ENCODE data around the gene RCAN1. TPM values are rescaled to one million over a fixed set of nuclear protein-coding genes. Genes with fewer than 3 reads are reported as not detected.

RCAN1 gene
- total RNA-seq, 6 experiments from 2014 or later = 60.8 to 87.2 (median 66.1) TPM

DNA sequence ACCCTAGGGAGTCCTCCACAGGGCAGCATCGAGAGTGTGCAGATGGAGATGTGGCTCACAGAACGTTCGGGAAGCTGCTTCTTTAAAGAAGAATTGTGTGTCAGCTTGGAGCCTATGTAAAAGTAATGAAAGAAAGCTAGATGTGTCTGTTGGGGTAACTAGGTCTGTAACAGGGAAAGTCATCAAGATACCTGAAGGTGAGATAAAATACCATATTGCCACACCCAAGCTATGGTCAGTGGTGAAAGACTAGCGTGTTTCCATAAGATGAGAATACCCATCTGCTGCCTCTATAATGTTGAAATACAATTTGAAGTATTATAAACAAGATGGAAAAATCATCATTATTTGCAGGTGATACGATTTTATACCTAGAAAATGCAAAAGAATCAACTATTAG is 17.5 kb downstream of the RCAN1 start:
- TF ChIP-seq, protein P1, sequence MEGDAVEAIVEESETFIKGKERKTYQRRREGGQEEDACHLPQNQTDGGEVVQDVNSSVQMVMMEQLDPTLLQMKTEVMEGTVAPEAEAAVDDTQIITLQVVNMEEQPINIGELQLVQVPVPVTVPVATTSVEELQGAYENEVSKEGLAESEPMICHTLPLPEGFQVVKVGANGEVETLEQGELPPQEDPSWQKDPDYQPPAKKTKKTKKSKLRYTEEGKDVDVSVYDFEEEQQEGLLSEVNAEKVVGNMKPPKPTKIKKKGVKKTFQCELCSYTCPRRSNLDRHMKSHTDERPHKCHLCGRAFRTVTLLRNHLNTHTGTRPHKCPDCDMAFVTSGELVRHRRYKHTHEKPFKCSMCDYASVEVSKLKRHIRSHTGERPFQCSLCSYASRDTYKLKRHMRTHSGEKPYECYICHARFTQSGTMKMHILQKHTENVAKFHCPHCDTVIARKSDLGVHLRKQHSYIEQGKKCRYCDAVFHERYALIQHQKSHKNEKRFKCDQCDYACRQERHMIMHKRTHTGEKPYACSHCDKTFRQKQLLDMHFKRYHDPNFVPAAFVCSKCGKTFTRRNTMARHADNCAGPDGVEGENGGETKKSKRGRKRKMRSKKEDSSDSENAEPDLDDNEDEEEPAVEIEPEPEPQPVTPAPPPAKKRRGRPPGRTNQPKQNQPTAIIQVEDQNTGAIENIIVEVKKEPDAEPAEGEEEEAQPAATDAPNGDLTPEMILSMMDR (IDR thresholded peaks at IDR 0.05) = no peak
- Mint-ChIP-seq H3K9me3 (no peaks in the 10 kb centered on the region), H3K27ac (no peak overlapping the region), H3K27me3 (ENCODE audit: insufficient read depth) (peaks cover 4% of the 10 kb centered on the region), H3K4me1 (ENCODE audit: low read depth) (peaks cover 17% of the 10 kb centered on the region), H3K4me3 (no peak overlapping the region), H3K36me3 (ENCODE audit: low read depth) (no peaks in the 10 kb centered on the region)
- DNase-seq = no peak

DNA sequence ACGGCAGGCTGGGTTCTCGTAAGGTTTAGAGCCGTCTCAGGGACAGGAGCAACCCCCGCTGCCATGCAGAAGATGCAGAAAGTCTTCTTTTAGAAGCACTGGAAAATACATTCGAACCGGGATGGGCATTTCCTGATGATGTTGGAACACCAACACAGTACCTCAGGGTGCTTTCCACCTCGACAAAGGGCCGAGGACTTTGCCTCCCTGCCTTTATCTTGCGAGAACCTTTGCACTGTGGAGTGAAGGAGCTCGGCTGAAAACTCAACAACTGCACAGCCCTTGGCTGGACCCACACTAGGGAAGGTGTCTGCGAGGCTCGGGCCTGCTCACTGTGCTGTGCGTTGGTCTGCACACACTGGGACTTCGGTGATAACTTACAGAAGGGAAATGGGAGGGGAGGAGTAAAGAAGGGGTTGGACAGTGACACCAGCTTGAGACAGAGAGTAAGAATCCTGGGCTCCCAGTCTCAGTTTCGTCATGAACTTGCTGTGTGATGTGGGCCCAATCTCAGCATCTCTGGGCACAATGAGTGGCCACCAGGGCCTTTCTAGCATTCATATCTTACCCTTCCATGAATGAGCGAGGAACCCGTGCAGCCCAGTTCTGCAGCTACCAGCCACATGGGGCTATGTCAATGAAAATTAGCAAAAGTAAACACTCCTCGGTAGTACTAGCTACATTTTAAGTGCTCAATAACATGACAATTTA is 18.2 kb downstream of the RCAN1 start:
- Mint-ChIP-seq H3K4me1 (ENCODE audit: low read depth) (peaks cover 17% of the 10 kb centered on the region), H3K9me3 (no peaks in the 10 kb centered on the region), H3K27me3 (ENCODE audit: insufficient read depth) (peaks cover 4% of the 10 kb centered on the region), H3K4me3 (no peak overlapping the region), H3K36me3 (ENCODE audit: low read depth) (no peaks in the 10 kb centered on the region), H3K27ac (no peak overlapping the region)
- TF ChIP-seq, protein P1 (IDR thresholded peaks at IDR 0.05) = no peak
- DNase-seq = no peak

DNA sequence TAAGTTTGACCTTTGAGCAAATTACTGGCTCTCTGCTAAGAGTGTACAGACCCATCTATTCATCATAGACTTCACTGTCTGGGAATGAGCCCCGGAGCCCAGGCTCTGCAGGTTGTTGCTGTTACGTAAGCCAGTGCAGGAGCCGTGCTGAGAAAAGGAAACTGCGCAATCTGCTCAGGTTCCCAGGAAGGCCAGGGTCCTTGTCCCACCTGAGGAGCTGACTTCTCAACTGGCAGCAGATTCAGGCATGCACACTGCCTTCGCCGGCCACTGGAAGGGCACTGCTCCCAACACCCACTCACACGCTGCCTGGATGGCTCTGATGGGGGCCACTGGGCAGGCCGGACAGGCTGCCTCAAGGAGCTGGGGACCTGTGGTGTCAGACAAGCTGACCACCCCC is 19.5 kb downstream of the RCAN1 start:
- H3K36me3 Mint-ChIP-seq (ENCODE audit: low read depth) = no peaks in the 10 kb centered on the region
- H3K9me3 Mint-ChIP-seq = no peaks in the 10 kb centered on the region
- no peak overlapping the region for H3K4me3 Mint-ChIP-seq
- H3K27me3 Mint-ChIP-seq (ENCODE audit: insufficient read depth) = peaks cover 4% of the 10 kb centered on the region
- H3K4me1 Mint-ChIP-seq (ENCODE audit: low read depth) = peaks cover 17% of the 10 kb centered on the region
- DNase-seq = no peak
- TF ChIP-seq, protein P1 (IDR thresholded peaks at IDR 0.05) = no peak
- H3K27ac Mint-ChIP-seq = no peak overlapping the region

DNA sequence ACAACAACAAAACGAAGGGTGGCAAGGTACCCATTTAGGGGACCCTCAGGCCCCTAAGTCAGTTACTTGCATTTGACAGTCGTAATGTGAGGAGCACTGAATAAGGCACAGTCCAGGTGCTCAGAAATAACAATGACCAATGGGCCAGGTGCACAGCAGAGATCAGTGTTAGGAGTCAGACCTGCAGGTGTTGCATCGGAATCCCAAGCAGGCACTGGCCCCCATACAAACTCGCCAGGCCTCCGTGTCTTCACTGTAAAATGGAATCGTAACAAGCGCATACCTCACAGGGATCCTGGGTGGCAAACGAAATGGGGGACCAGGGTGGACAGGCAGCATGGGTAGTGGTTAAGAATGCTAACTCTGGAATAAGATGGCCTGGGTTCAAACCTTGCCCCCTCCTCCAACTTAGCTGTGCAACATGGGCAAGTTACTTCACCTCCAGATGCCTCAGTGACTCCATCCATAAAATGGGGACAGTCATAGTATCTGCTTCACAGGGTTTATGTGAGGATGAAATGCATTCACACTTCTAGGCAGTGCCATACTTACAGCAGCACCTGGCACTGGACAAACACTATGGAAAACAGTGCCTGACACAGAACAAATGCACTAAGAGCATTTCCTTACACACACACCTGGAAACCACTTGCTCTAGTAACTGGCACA is 20.2 kb downstream of the RCAN1 start:
- DNase-seq = no peak
- TF ChIP-seq, protein P1 (IDR thresholded peaks at IDR 0.05) = no peak
- H3K36me3 Mint-ChIP-seq (ENCODE audit: low read depth) = no peaks in the 10 kb centered on the region
- no peak overlapping the region for H3K27ac Mint-ChIP-seq
- H3K9me3 Mint-ChIP-seq = no peaks in the 10 kb centered on the region
- no peak overlapping the region for H3K4me3 Mint-ChIP-seq
- H3K4me1 Mint-ChIP-seq (ENCODE audit: low read depth) = peaks cover 17% of the 10 kb centered on the region
- H3K27me3 Mint-ChIP-seq (ENCODE audit: insufficient read depth) = peaks cover 4% of the 10 kb centered on the region

DNA sequence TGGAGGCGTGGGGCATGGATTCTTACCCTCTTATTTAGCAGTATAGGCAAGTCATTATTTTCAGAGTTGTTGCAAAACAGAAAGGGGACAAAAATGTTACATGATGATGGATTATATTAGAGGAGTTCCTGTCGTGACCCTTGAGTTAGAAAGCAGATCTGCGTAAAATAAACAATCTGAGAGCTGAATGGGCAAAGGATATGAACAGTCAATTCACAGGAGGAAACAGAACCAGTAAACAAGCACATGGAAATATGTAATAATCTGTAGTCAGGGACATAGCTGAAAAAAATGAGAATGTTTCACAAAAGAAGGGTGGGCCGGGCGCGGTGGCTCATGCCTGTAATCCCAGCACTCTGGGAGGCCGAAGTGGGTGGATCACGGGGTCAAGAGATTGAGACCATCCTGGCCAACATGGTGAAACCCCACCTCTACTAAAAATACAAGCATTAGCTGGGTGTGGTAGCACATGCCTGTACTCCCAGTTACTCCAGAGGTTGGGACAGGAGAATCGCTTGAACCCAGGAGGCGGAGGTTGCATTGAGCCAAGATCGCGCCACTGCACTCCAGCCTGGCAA is 20.9 kb downstream of the RCAN1 start:
- Mint-ChIP-seq H3K36me3 (ENCODE audit: low read depth) (no peaks in the 10 kb centered on the region), H3K27me3 (ENCODE audit: insufficient read depth) (peaks cover 4% of the 10 kb centered on the region), H3K9me3 (no peaks in the 10 kb centered on the region), H3K4me1 (ENCODE audit: low read depth) (peaks cover 12% of the 10 kb centered on the region), H3K4me3 (no peak overlapping the region), H3K27ac (no peak overlapping the region)
- TF ChIP-seq, protein P1 (IDR thresholded peaks at IDR 0.05) = no peak
- DNase-seq = no peak

All from HFFc6 (cell line).